Anterior cingulate cortex (tissue), 58 donors: ENCODE measurements around the gene CD151.

Experiments used
- DNase-seq, 58 donors: peaks; one replicate each; lab custom pipeline; 2025; lab: John Stamatoyannopoulos, UW

Gene CD151

GRCh38 chr11:853682-854448, 21.1 kb downstream of the CD151 start:
- DNase-seq = no peak

GRCh38 chr11:854601-855329, 22.0 kb downstream of the CD151 start:
- no peak for DNase-seq

- DNase-seq = no peak
Observed at GRCh38 chr11:855330-855674, 22.6 kb downstream of the CD151 start.

- DNase-seq = no peak
Observed at GRCh38 chr11:855796-856195, 23.0 kb downstream of the CD151 start.

GRCh38 chr11:856397-856796, 23.6 kb downstream of the CD151 start:
- no peak for DNase-seq

- DNase-seq = no peak
Observed at GRCh38 chr11:858053-858761, 25.5 kb downstream of the CD151 start.

- DNase-seq = no peak
Observed at GRCh38 chr11:858762-859339, 26.1 kb downstream of the CD151 start.

- DNase-seq = peak in 57 of 58 donors; percentile 21 to 90 (median 68)
Observed at GRCh38 chr11:859394-860131, 26.8 kb downstream of the CD151 start.

GRCh38 chr11:860234-861104, 27.7 kb downstream of the CD151 start:
- no peak for DNase-seq

GRCh38 chr11:861105-861479, 28.3 kb downstream of the CD151 start:
- DNase-seq = no peak

- peak in 1 of 58 donors; percentile 25 for DNase-seq
Observed at GRCh38 chr11:862081-862661, 29.4 kb downstream of the CD151 start.

GRCh38 chr11:862696-863022, 29.9 kb downstream of the CD151 start:
- DNase-seq = no peak

GRCh38 chr11:863023-863909, 30.5 kb downstream of the CD151 start:
- DNase-seq = peak in 1 of 58 donors; percentile 35

GRCh38 chr11:863910-864827, 31.4 kb downstream of the CD151 start:
- no peak for DNase-seq

- DNase-seq = no peak
Observed at GRCh38 chr11:864898-865297, 32.1 kb downstream of the CD151 start.

GRCh38 chr11:865462-866430, 33.0 kb downstream of the CD151 start:
- DNase-seq = no peak
